Measurements from ENCODE around the gene CEACAM8. TPM values are rescaled to one million over a fixed set of nuclear protein-coding genes. Genes with fewer than 3 reads are reported as not detected.
A peak's percentile ranks its signal among the peaks of the same experiment; 100 is the strongest.
"Not testable (repeated sequence)": the region's sequence is repeated elsewhere in the genome, so short reads cannot be mapped to it uniquely, and the experiment has no call there.

CEACAM8 gene
- not detected in 2 replicates for total RNA-seq (2014; rRNA removed; shearing (Covaris generic); ENCODE audit: low replicate concordance)

GRCh38 chr19:42594617-42595489 lies at the start of gene CEACAM8:
Gene CEACAM8 (minus strand): TSS chr19:42594924. CDS start chr19:42594828, 96 bp downstream.
- no peak for DNase-seq (ENCODE audit: low read depth)
- in situ Hi-C loops (cut with HindIII; ENCODE audit: low pct_unique_long_range_greater_than_20kb, low sequenced_read_pairs), result no loop called here

GRCh38 chr19:42639324-42640092 lies 44.8 kb upstream of the CEACAM8 start:
- DNase-seq (ENCODE audit: low read depth); in situ Hi-C loops (cut with HindIII; ENCODE audit: low pct_unique_long_range_greater_than_20kb, low sequenced_read_pairs): not testable (repeated sequence)

GRCh38 chr19:42635233-42635539 lies 40.5 kb upstream of the CEACAM8 start:
- DNase-seq (ENCODE audit: low read depth), result no peak
- in situ Hi-C loops (cut with HindIII; ENCODE audit: low pct_unique_long_range_greater_than_20kb, low sequenced_read_pairs), result no loop called here

- in situ Hi-C loops (cut with HindIII; ENCODE audit: low pct_unique_long_range_greater_than_20kb, low sequenced_read_pairs), result no loop called here
- DNase-seq (ENCODE audit: low read depth), result peak; percentile 27
Observed at GRCh38 chr19:42634409-42635232, 39.9 kb upstream of the CEACAM8 start.

- in situ Hi-C loops (cut with HindIII; ENCODE audit: low pct_unique_long_range_greater_than_20kb, low sequenced_read_pairs), result no loop called here
- no peak for DNase-seq (ENCODE audit: low read depth)
Observed at GRCh38 chr19:42629191-42629590, 34.5 kb upstream of the CEACAM8 start.

- in situ Hi-C loops (cut with HindIII; ENCODE audit: low pct_unique_long_range_greater_than_20kb, low sequenced_read_pairs), result no loop called here
- DNase-seq (ENCODE audit: low read depth), result no peak
Observed at GRCh38 chr19:42628411-42629140, 33.9 kb upstream of the CEACAM8 start.

GRCh38 chr19:42627916-42628315 lies 33.2 kb upstream of the CEACAM8 start:
- in situ Hi-C loops (cut with HindIII; ENCODE audit: low pct_unique_long_range_greater_than_20kb, low sequenced_read_pairs), result no loop called here
- DNase-seq (ENCODE audit: low read depth), result no peak

- in situ Hi-C loops (cut with HindIII; ENCODE audit: low pct_unique_long_range_greater_than_20kb, low sequenced_read_pairs), result no loop called here
- no peak for DNase-seq (ENCODE audit: low read depth)
Observed at GRCh38 chr19:42626181-42626580, 31.5 kb upstream of the CEACAM8 start.

- no peak for DNase-seq (ENCODE audit: low read depth)
Observed at GRCh38 chr19:42619271-42619670, 24.5 kb upstream of the CEACAM8 start.

GRCh38 chr19:42613666-42614065 lies 18.9 kb upstream of the CEACAM8 start:
- in situ Hi-C loops (cut with HindIII; ENCODE audit: low pct_unique_long_range_greater_than_20kb, low sequenced_read_pairs), result no loop called here
- DNase-seq (ENCODE audit: low read depth), result no peak

More at GRCh38 chr19:42619271-42619670, 24.5 kb upstream of the CEACAM8 start:
- in situ Hi-C loops (cut with HindIII; ENCODE audit: low pct_unique_long_range_greater_than_20kb, low sequenced_read_pairs), result no loop called here

- in situ Hi-C loops (cut with HindIII; ENCODE audit: low pct_unique_long_range_greater_than_20kb, low sequenced_read_pairs); DNase-seq (ENCODE audit: low read depth): not testable (repeated sequence)
Observed at GRCh38 chr19:42610401-42610915, 15.7 kb upstream of the CEACAM8 start.

- DNase-seq (ENCODE audit: low read depth), result peak; percentile 55
- in situ Hi-C loops (cut with HindIII; ENCODE audit: low pct_unique_long_range_greater_than_20kb, low sequenced_read_pairs), result no loop called here
Observed at GRCh38 chr19:42606660-42607351, 12.1 kb upstream of the CEACAM8 start.

- DNase-seq (ENCODE audit: low read depth), result peak; percentile 45
- in situ Hi-C loops (cut with HindIII; ENCODE audit: low pct_unique_long_range_greater_than_20kb, low sequenced_read_pairs), result no loop called here
Observed at GRCh38 chr19:42601811-42602443, 7.2 kb upstream of the CEACAM8 start.

GRCh38 chr19:42596391-42597072 lies 1.8 kb upstream of the CEACAM8 start:
- in situ Hi-C loops (cut with HindIII; ENCODE audit: low pct_unique_long_range_greater_than_20kb, low sequenced_read_pairs), result no loop called here
- peak; percentile 23 for DNase-seq (ENCODE audit: low read depth)

GRCh38 chr19:42595550-42596172 lies 937 bp upstream of the CEACAM8 start:
- in situ Hi-C loops (cut with HindIII; ENCODE audit: low pct_unique_long_range_greater_than_20kb, low sequenced_read_pairs), result no loop called here
- DNase-seq (ENCODE audit: low read depth), result no peak

- DNase-seq (ENCODE audit: low read depth), result no peak
- in situ Hi-C loops (cut with HindIII; ENCODE audit: low pct_unique_long_range_greater_than_20kb, low sequenced_read_pairs), result no loop called here
Observed at GRCh38 chr19:42589792-42590191, 4.9 kb downstream of the CEACAM8 start.
